SK-N-SH (cell line): ENCODE data around the gene CYB561.
A peak's percentile ranks its signal among the peaks of the same experiment; 100 is the strongest.

Experiments
- EP300 ChIP-seq, 2 experiments: IDR thresholded peaks; 2 replicates each; pipeline versions ENCODE4 v1.4.0 to v1.6.1; 2012; ENCODE audit warnings: borderline replicate concordance in 1 of 2, low read depth in 1 of 2, low read length in 1 of 2
- JUND ChIP-seq: IDR thresholded peaks from 2 replicates; pipeline ENCODE4 v1.4.0; 2012
- POLR2AphosphoS5 ChIP-seq: IDR thresholded peaks from 2 replicates; pipeline ENCODE4 v1.6.1; 2012; ENCODE audit warnings: low read depth, low read length
- TCF12 ChIP-seq: IDR thresholded peaks from 2 replicates; pipeline ENCODE4 v1.4.0; 2012
- TF ChIP-seq, protein P1 (sequence below): fragments of 200-600 bp; sonication (generic); IDR thresholded peaks from 2 replicates; pipeline ENCODE4 v1.6.1; 2017; ENCODE audit warnings: antibody characterized with exemption, mild to moderate bottlenecking, moderate library complexity
- TF ChIP-seq, protein P2 (sequence below): IDR thresholded peaks from 2 replicates; pipeline ENCODE4 v1.6.1; 2012; ENCODE audit warnings: mild to moderate bottlenecking, low read depth, low read length, moderate library complexity

GRCh38 chr17:63442074-63442473 lies 4.0 kb downstream of the CYB561 start:
- TF ChIP-seq, protein P1, sequence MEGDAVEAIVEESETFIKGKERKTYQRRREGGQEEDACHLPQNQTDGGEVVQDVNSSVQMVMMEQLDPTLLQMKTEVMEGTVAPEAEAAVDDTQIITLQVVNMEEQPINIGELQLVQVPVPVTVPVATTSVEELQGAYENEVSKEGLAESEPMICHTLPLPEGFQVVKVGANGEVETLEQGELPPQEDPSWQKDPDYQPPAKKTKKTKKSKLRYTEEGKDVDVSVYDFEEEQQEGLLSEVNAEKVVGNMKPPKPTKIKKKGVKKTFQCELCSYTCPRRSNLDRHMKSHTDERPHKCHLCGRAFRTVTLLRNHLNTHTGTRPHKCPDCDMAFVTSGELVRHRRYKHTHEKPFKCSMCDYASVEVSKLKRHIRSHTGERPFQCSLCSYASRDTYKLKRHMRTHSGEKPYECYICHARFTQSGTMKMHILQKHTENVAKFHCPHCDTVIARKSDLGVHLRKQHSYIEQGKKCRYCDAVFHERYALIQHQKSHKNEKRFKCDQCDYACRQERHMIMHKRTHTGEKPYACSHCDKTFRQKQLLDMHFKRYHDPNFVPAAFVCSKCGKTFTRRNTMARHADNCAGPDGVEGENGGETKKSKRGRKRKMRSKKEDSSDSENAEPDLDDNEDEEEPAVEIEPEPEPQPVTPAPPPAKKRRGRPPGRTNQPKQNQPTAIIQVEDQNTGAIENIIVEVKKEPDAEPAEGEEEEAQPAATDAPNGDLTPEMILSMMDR, result no peak
- TF ChIP-seq EP300 (IDR thresholded peaks at IDR 0.05; ENCODE audit: borderline replicate concordance in 1 of 2, low read depth in 1 of 2, low read length in 1 of 2) (peak in 1 of 2 experiments; percentile 92; a peak in 1 of 4 replicates), POLR2AphosphoS5 (no peak), JUND (no peak), TCF12 (no peak)
- TF ChIP-seq, protein P2, sequence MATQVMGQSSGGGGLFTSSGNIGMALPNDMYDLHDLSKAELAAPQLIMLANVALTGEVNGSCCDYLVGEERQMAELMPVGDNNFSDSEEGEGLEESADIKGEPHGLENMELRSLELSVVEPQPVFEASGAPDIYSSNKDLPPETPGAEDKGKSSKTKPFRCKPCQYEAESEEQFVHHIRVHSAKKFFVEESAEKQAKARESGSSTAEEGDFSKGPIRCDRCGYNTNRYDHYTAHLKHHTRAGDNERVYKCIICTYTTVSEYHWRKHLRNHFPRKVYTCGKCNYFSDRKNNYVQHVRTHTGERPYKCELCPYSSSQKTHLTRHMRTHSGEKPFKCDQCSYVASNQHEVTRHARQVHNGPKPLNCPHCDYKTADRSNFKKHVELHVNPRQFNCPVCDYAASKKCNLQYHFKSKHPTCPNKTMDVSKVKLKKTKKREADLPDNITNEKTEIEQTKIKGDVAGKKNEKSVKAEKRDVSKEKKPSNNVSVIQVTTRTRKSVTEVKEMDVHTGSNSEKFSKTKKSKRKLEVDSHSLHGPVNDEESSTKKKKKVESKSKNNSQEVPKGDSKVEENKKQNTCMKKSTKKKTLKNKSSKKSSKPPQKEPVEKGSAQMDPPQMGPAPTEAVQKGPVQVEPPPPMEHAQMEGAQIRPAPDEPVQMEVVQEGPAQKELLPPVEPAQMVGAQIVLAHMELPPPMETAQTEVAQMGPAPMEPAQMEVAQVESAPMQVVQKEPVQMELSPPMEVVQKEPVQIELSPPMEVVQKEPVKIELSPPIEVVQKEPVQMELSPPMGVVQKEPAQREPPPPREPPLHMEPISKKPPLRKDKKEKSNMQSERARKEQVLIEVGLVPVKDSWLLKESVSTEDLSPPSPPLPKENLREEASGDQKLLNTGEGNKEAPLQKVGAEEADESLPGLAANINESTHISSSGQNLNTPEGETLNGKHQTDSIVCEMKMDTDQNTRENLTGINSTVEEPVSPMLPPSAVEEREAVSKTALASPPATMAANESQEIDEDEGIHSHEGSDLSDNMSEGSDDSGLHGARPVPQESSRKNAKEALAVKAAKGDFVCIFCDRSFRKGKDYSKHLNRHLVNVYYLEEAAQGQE, result no peak
